ENCODE data around the gene PRMT6. TPM values are rescaled to one million over a fixed set of nuclear protein-coding genes. Genes with fewer than 3 reads are reported as not detected.

Gene PRMT6
- total and polyA plus RNA-seq, 2 of the 4 experiments (the other 2 are of a cell fraction) = 12.5 to 15.4 TPM

- Histone ChIP-seq H3K9ac (ENCODE audit: low read depth, low read length) (no peak overlapping the region), H4K5ac (ENCODE audit: low read depth, low read length) (no peak overlapping the region), H2AK9ac (replicated peaks; ENCODE audit: low read depth, low read length, poor library complexity) (no peak overlapping the region), H2BK120ac (ENCODE audit: low read depth, low read length) (no peak overlapping the region), H3K18ac (ENCODE audit: low read depth, low read length) (no peak overlapping the region), H3K14ac (replicated peaks; ENCODE audit: low read depth, low read length) (no peak overlapping the region), H2AK5ac (ENCODE audit: low read depth, low read length) (no peak overlapping the region), H3K9me1 (ENCODE audit: insufficient read depth, low read length) (no peaks in the 10 kb centered on the region), H3K36me3 (ENCODE audit: control insufficient read depth, insufficient read depth, low read length) (no peaks in the 10 kb centered on the region), H3K4me3 (ENCODE audit: insufficient read depth, low read depth, low read length) (no peak overlapping the region), H2BK15ac (ENCODE audit: low read depth, low read length) (no peak overlapping the region), H2BK5ac (ENCODE audit: low read depth, low read length, poor library complexity, severe bottlenecking) (no peak overlapping the region), H2BK20ac (ENCODE audit: low read depth, low read length) (no peak overlapping the region), H3K4me1 (ENCODE audit: control insufficient read depth, insufficient read depth, low read length) (peaks cover 1% of the 10 kb centered on the region; the same call in 1 of the 2 replicates), H3K4ac (ENCODE audit: low read depth, low read length) (no peak overlapping the region), H3K56ac (ENCODE audit: extremely low read depth, insufficient read depth, low read length) (no peak overlapping the region), H4K8ac (ENCODE audit: low read depth in 2 of 2, low read length in 2 of 2) (no peak overlapping the region), H3K79me1 (ENCODE audit: low read depth in 1 of 2, low read length in 2 of 2) (no peaks in the 10 kb centered on the region), H3K27ac (ENCODE audit: insufficient read depth, low read length) (no peak overlapping the region), H3K27me3 (ENCODE audit: control insufficient read depth, insufficient read depth, low read length) (no peaks in the 10 kb centered on the region), H4K20me1 (ENCODE audit: insufficient read depth, low read length) (no peaks in the 10 kb centered on the region), H3K9me3 (ENCODE audit: control insufficient read depth, insufficient read depth, low read length) (no peaks in the 10 kb centered on the region), H4K91ac (ENCODE audit: insufficient read depth, low read depth, low read length) (no peak overlapping the region), H3K4me2 (ENCODE audit: low read depth, low read length) (no peak overlapping the region), H3K23ac (ENCODE audit: low read depth, low read length) (no peak overlapping the region), H2AFZ (replicated peaks; ENCODE audit: low read length, poor library complexity) (no peak overlapping the region)
- ChIA-PET CTCF (no interaction called here), POLR2A (ENCODE audit: unreplicated experiment) (no interaction called here)
- no TSS peak for BruUV-seq (replicated peaks)
- no peak for TF ChIP-seq POLR2A (IDR thresholded peaks at IDR 0.05; ENCODE audit: low read depth, low read length)
- no peak for TF ChIP-seq CEBPB (IDR thresholded peaks at IDR 0.05; ENCODE audit: low read depth, low read length)
- TF ChIP-seq MAZ (IDR thresholded peaks at IDR 0.05; ENCODE audit: borderline replicate concordance, low read depth, low read length) = no peak
- no peak for TF ChIP-seq ELK1 (IDR thresholded peaks at IDR 0.05; ENCODE audit: borderline replicate concordance, low read depth, low read length)
- TF ChIP-seq RCOR1 (IDR thresholded peaks at IDR 0.05; ENCODE audit: insufficient replicate concordance, low read length) = no peak
- TF ChIP-seq NFE2L2 (IDR thresholded peaks at IDR 0.05; ENCODE audit: low read depth, low read length) = no peak
- no peak for TF ChIP-seq RAD21 (IDR thresholded peaks at IDR 0.05; ENCODE audit: low read length)
- TF ChIP-seq MAFK (IDR thresholded peaks at IDR 0.05; ENCODE audit: low read depth, low read length) = no peak
- no peak for TF ChIP-seq MXI1 (IDR thresholded peaks at IDR 0.05; ENCODE audit: borderline replicate concordance, low read depth, low read length)
- no peak for TF ChIP-seq BHLHE40 (IDR thresholded peaks at IDR 0.05; ENCODE audit: low read depth, low read length)
- TF ChIP-seq USF2 (IDR thresholded peaks at IDR 0.05; ENCODE audit: low read depth, low read length) = no peak
- no peak for TF ChIP-seq SMC3 (IDR thresholded peaks at IDR 0.05; ENCODE audit: low read depth, low read length)
- no peak for TF ChIP-seq FOS (IDR thresholded peaks at IDR 0.05; ENCODE audit: low read depth, low read length)
- TF ChIP-seq CTCF (conservative IDR thresholded peaks at IDR 0.05; ENCODE audit: low read depth, low read length) = no peak
- TF ChIP-seq RFX5 (IDR thresholded peaks at IDR 0.05; ENCODE audit: low read depth, low read length) = no peak
- no peak for TF ChIP-seq CHD1 (IDR thresholded peaks at IDR 0.05; ENCODE audit: low read depth, low read length)
- in situ Hi-C loops (cut with MboI; ENCODE audit: low sequenced_read_pairs) = no loop called here
- no peak for ATAC-seq (ENCODE audit: low read depth)
- no CpG with 5 or more reads among the region's 4 CpGs for WGBS, 2 experiments (ENCODE audit: extremely low coverage in 2 of 2, insufficient read length in 1 of 2)
- intact Hi-C loops (cut with micrococcal nuclease) = no loop called here
- DNase-seq = no peak
- dilution Hi-C loops (cut with HindIII; ENCODE audit: low sequenced_read_pairs, unreplicated experiment) = no loop called here
Observed at GRCh38 chr1:107073493-107073892, 17.0 kb downstream of the PRMT6 start.
